Thoracic aorta (tissue), 2 donors: Measurements from ENCODE around the gene ZIC1. TPM values are rescaled to one million over a fixed set of nuclear protein-coding genes. Genes with fewer than 3 reads are reported as not detected.
A peak's percentile ranks its signal among the peaks of the same experiment; 100 is the strongest.

Source experiments
- ATAC-seq: fragments of 150-250 bp; one replicate; pipeline ENCODE4 v1.8.0; 2017; ENCODE audit warnings: low read depth; ENCODE audit not compliant: insufficient number of reproducible peaks, low FRiP score
- DNase-seq: peaks from one replicate; pipeline ENCODE4 v3.0.0-alpha.2; 2020; ENCODE audit warnings: low spot score
- H3K27ac ChIP-seq, 2 donors: fragments of 200-600 bp; sonication (generic); 1 replicate in 1 of 2; 2 replicates in 1 of 2; pipeline ENCODE4 v1.5.1; 2016; ENCODE audit warnings: mild to moderate bottlenecking in 2 of 2, moderate library complexity in 2 of 2
- H3K27me3 ChIP-seq: fragments of 200-600 bp; sonication (generic); replicated peaks from 2 replicates; pipeline ENCODE4 v1.6.0; 2016; ENCODE audit warnings: mild to moderate bottlenecking; ENCODE audit not compliant: insufficient read depth
- H3K36me3 ChIP-seq: fragments of 200-600 bp; sonication (generic); one replicate; pipeline ENCODE4 v1.5.1; 2016
- H3K4me1 ChIP-seq, 2 donors: fragments of 200-600 bp; sonication (generic); 1 replicate in 1 of 2; 2 replicates in 1 of 2; pipeline versions ENCODE4 v1.5.1 to v1.6.0; 2016; ENCODE audit warnings: low read depth in 2 of 2, mild to moderate bottlenecking in 1 of 2; ENCODE audit not compliant: control insufficient read depth in 1 of 2
- H3K4me3 ChIP-seq: fragments of 200-600 bp; sonication (generic); 2 replicates; pipeline ENCODE4 v1.5.1; 2016; ENCODE audit warnings: mild to moderate bottlenecking
- H3K9me3 ChIP-seq: fragments of 200-600 bp; sonication (generic); 2 replicates; pipeline ENCODE4 v1.5.1; 2016
- CTCF ChIP-seq: fragments of 200-600 bp; sonication (generic); IDR thresholded peaks from one replicate; pipeline ENCODE4 v1.5.1; 2019; ENCODE audit warnings: antibody characterized with exemption
- total RNA-seq, 2 donors: library from RNA; depleted of rRNA; stranded (reverse); fragments of >200 nt; gene quantifications; one replicate each; pipeline versions ENCODE4 v1.1.0 to v1.2.3, GENCODE V29; 2016

Gene ZIC1
- total RNA-seq, 2 donors from 2014 or later, result 0.07 TPM; not detected in 1

- H3K27ac ChIP-seq, result no peak overlapping the region
- no peaks in the 10 kb centered on the region for H3K9me3 ChIP-seq
- H3K4me1 ChIP-seq, result peaks cover 14 to 20% of the 10 kb centered on the region in 2 donors
- H3K36me3 ChIP-seq, result no peaks in the 10 kb centered on the region
- H3K27me3 ChIP-seq, result peaks cover 18% of the 10 kb centered on the region
- no peak for TF ChIP-seq CTCF
- H3K4me3 ChIP-seq, result no peak overlapping the region
- ATAC-seq, result no peak
- no peak for DNase-seq
These were observed 8.6 kb downstream of the ZIC1 start for GRCh38 chr3:147417551-147418295.

DNA sequence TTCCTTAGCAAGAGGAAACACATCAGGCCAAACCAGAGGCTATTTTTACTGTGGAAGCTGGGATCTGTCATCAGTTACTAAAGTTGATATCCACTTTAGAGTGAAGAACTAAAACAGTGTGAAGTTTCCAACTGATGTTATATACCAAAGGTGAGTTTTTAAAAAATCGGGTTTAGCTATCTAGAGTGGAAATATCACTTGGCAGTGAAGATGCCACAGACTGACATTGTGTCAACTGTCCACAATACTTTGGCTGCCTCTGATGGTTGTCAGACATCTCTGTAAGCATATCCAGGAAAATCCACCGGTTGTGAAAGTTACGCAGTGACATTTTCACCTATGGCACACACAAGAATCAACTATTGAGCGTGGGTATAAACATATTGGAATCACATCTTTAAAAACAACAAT, 9.2 kb downstream of the ZIC1 start:
- Histone ChIP-seq H3K9me3 (no peaks in the 10 kb centered on the region), H3K4me3 (no peak overlapping the region), H3K27me3 (peaks cover 22% of the 10 kb centered on the region), H3K36me3 (no peaks in the 10 kb centered on the region), H3K27ac (no peak overlapping the region), H3K4me1 (peaks cover 10 to 14% of the 10 kb centered on the region in 2 donors)
- no peak for ATAC-seq
- no peak for TF ChIP-seq CTCF
- no peak for DNase-seq

- no peak for TF ChIP-seq CTCF
- peak overlapping the region; percentile 57 for H3K4me3 ChIP-seq
- peaks cover 10 to 11% of the 10 kb centered on the region in 2 donors for H3K4me1 ChIP-seq
- no peak overlapping the region for H3K27ac ChIP-seq
- no peaks in the 10 kb centered on the region for H3K36me3 ChIP-seq
- DNase-seq (no peak), ATAC-seq (no peak)
- H3K9me3 ChIP-seq, result no peaks in the 10 kb centered on the region
- H3K27me3 ChIP-seq, result peaks cover 26% of the 10 kb centered on the region
These were observed 9.9 kb downstream of the ZIC1 start for GRCh38 chr3:147418808-147419701.

DNA sequence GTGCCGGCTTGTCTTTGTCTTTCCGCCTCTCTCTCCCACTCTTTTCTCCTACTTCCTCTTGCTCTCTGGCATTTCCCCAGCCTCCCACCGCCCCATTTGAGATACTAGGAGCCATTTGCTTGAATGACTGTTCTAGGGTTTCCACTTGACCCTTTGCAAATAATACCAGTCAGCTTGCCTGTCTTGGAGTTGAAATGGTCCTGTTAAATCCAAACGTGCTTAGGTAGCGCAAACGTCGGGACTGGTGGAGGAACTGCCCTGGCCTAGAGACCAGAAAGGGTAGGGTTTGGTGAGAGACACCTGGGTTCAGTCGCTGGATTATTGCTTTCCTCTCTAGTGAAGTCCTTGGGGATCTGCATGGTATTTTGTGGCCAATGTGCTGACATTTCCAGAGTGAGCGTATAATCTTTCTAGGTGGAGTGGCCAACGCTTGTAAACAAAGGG, 10.6 kb downstream of the ZIC1 start:
- H3K4me3 ChIP-seq, result peak overlapping the region; percentile 57
- no peak for ATAC-seq

More for the DNA sequence above, 10.6 kb downstream of the ZIC1 start:
- TF ChIP-seq CTCF, result no peak
- Histone ChIP-seq H3K9me3 (no peaks in the 10 kb centered on the region), H3K27me3 (peaks cover 24% of the 10 kb centered on the region), H3K36me3 (no peaks in the 10 kb centered on the region), H3K27ac (no peak overlapping the region), H3K4me1 (peaks cover 10 to 11% of the 10 kb centered on the region in 2 donors)
- DNase-seq, result no peak
